Activated naive CD4-positive, alpha-beta T cell treated with anti-CD3 and anti-CD28 coated beads, Interleukin-2, amount 50 U/mL, for 24 hours (primary cell): Measurements from ENCODE around the gene SYTL3.
"Not testable (repeated sequence)": the region's sequence is repeated elsewhere in the genome, so short reads cannot be mapped to it uniquely, and the experiment has no call there.

Experiments
- H3K27ac Mint-ChIP-seq: one replicate; pipeline ENCODE4 v1.8.0; 2021; ENCODE audit warnings: mild to moderate bottlenecking, mixed read lengths
- H3K27me3 Mint-ChIP-seq: one replicate; pipeline ENCODE4 v1.8.0; 2021; ENCODE audit warnings: mixed read lengths
- H3K36me3 Mint-ChIP-seq: one replicate; pipeline ENCODE4 v1.8.0; 2021; ENCODE audit warnings: mixed read lengths
- H3K4me1 Mint-ChIP-seq: one replicate; pipeline ENCODE4 v1.8.0; 2021; ENCODE audit warnings: mixed read lengths
- H3K4me3 Mint-ChIP-seq: one replicate; pipeline ENCODE4 v1.8.0; 2021; ENCODE audit warnings: mild to moderate bottlenecking, mixed read lengths
- H3K9me3 Mint-ChIP-seq: one replicate; pipeline ENCODE4 v1.8.0; 2021; ENCODE audit warnings: mixed read lengths

SYTL3 gene

DNA sequence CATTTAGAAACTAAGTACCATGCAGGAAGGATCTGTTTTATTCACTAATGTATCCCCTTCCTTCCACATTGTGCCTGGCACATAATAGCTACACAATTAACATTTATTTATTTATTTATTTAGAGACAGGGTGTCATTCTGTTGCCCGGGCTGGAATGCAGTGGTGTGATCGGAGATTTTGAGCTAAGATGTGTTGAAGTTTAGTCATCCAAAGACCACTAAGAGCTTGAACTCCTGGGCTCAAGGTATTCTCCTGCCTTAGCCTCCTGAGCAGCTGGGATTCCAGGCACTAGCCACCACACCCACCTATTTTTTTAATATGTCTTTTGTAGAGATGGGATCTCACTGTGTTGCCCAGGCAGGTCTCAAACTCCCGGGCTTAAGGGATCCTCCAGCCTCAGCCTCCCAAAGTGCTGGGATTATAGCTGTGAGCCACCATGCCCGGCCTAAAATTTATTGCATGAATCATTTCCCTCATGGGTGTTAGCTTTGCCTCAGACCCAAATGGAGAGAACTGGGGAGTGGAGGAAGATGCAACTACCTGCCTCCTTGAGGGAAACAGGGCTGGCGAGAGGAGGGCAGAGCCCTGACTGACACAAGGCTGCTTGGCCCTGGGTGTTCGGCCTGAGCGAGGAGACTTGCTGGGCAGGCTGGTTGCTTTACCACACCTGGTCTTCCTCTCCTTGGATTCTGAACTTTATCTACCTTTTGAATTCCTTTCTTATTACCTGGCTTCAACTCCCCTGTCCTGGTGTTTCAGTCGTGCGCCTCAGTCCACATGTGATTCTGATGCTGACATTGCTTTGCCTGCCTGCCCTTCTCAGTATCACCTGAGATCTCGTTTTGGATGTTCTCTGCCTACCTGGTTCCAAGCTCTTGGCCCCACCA, 3.6 kb upstream of the SYTL3 start:
- Mint-ChIP-seq H3K4me3 (peak overlapping the region; percentile 99), H3K27me3 (no peaks in the 10 kb centered on the region), H3K27ac (no peak overlapping the region), H3K36me3 (peaks cover 3% of the 10 kb centered on the region), H3K4me1 (peaks cover 74% of the 10 kb centered on the region), H3K9me3 (no peaks in the 10 kb centered on the region)

GRCh38 chr6:158647501-158647900, 2.4 kb upstream of the SYTL3 start:
- Mint-ChIP-seq H3K4me1 (peaks cover 64% of the 10 kb centered on the region), H3K4me3 (peak overlapping the region; percentile 26), H3K27me3 (no peaks in the 10 kb centered on the region), H3K27ac (peak overlapping the region; percentile 65), H3K9me3 (no peaks in the 10 kb centered on the region), H3K36me3 (peaks cover 2% of the 10 kb centered on the region)

- Mint-ChIP-seq H3K4me1 (peaks cover 68% of the 10 kb centered on the region), H3K4me3 (peak overlapping the region; percentile 80), H3K27me3 (no peaks in the 10 kb centered on the region), H3K36me3 (no peaks in the 10 kb centered on the region), H3K27ac (peak overlapping the region; percentile 97), H3K9me3 (no peaks in the 10 kb centered on the region)
Measured at GRCh38 chr6:158648682-158649131, 1.1 kb upstream of the SYTL3 start.

- Mint-ChIP-seq H3K4me3 (peak overlapping the region; percentile 80), H3K4me1 (peaks cover 82% of the 10 kb centered on the region), H3K27ac (peak overlapping the region; percentile 96)
- H3K36me3 Mint-ChIP-seq, H3K27me3 Mint-ChIP-seq, H3K9me3 Mint-ChIP-seq: not testable (repeated sequence)
Measured at GRCh38 chr6:158651981-158652737, 2.3 kb downstream of the SYTL3 start.

DNA sequence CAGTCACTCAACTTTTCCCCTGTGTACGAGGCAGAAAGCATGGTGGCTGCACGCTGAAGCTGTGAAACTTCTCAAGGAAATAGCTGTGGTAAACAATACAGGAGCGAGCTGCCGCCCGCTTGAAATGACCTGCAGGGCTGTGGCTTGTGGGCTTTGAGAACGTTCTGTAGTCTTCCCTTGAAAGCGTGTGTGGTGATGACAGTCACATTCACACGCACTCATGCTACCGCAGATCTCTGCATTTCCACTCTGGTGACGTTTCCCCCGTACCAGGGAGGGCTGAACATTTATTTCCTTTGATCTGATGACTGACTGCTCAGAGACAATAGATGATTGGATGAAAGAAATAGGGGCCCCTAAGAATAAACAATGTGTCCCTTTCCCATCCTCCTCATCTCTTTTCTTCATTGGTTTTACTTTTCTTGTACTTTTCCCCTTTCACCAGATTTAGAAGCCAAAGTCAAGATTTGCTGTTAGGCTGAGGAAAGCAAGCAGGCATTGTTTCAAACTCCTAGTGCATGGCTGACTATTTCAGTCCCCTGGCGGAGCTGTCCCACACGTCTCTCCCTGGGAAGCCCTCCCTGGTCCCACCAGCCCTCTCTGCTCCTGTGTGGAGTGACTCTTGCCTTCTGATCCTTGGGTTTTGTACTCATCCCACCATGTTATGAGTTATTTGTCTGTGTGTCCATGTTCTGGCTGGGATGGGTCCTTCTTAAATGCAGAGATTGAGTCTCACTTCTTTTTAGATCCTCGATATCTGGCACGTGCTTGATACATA, 3.9 kb downstream of the SYTL3 start:
- no peaks in the 10 kb centered on the region for H3K27me3 Mint-ChIP-seq
- H3K36me3 Mint-ChIP-seq, result peaks cover 2% of the 10 kb centered on the region
- peak overlapping the region; percentile 96 for H3K27ac Mint-ChIP-seq
- peak overlapping the region; percentile 80 for H3K4me3 Mint-ChIP-seq
- H3K4me1 Mint-ChIP-seq, result peaks cover 69% of the 10 kb centered on the region
- H3K9me3 Mint-ChIP-seq, result no peaks in the 10 kb centered on the region

- H3K27me3 Mint-ChIP-seq, result no peaks in the 10 kb centered on the region
- peak overlapping the region; percentile 80 for H3K4me3 Mint-ChIP-seq
- peak overlapping the region; percentile 96 for H3K27ac Mint-ChIP-seq
- no peaks in the 10 kb centered on the region for H3K9me3 Mint-ChIP-seq
- H3K4me1 Mint-ChIP-seq, result peaks cover 63% of the 10 kb centered on the region
- H3K36me3 Mint-ChIP-seq, result peaks cover 2% of the 10 kb centered on the region
Measured at GRCh38 chr6:158654498-158654897, 4.6 kb downstream of the SYTL3 start.

DNA sequence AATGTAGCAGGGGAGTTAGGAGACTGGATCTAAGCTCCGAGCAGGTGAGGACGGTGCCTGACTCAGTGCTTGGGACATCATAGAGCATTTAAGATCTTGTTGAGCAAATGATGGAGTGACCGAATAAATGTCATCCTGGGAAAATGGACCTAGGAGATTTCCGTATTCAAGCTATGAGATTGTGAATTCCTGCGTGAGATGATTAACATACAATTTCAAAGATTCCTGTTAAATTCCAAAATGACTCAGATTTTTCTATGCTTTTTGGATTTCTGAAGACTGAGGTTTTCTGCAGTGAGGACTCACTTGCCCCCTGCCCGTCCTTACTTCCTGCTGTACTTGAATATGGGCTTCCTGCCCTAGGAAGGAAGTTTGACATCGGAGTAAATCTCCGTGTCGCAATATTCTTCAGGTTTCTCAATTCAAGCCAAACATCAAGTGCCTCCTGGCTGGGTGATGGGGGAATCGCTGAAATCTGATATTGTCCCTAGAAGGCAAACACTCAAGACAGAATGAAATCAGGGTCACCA, 5.2 kb downstream of the SYTL3 start:
- H3K27ac Mint-ChIP-seq, result peak overlapping the region; percentile 96
- peaks cover 2% of the 10 kb centered on the region for H3K36me3 Mint-ChIP-seq
- H3K4me1 Mint-ChIP-seq, result peaks cover 63% of the 10 kb centered on the region
- no peaks in the 10 kb centered on the region for H3K27me3 Mint-ChIP-seq
- H3K4me3 Mint-ChIP-seq, result peak overlapping the region; percentile 80
- H3K9me3 Mint-ChIP-seq, result no peaks in the 10 kb centered on the region

- peaks cover 2% of the 10 kb centered on the region for H3K36me3 Mint-ChIP-seq
- peaks cover 65% of the 10 kb centered on the region for H3K4me1 Mint-ChIP-seq
- H3K27ac Mint-ChIP-seq, result peak overlapping the region; percentile 96
- no peaks in the 10 kb centered on the region for H3K9me3 Mint-ChIP-seq
- H3K4me3 Mint-ChIP-seq, result peak overlapping the region; percentile 80
- no peaks in the 10 kb centered on the region for H3K27me3 Mint-ChIP-seq
Measured at GRCh38 chr6:158655569-158656450, 6.0 kb downstream of the SYTL3 start.

- H3K27ac Mint-ChIP-seq, H3K4me3 Mint-ChIP-seq, H3K9me3 Mint-ChIP-seq, H3K36me3 Mint-ChIP-seq, H3K27me3 Mint-ChIP-seq: not testable (repeated sequence)
- H3K4me1 Mint-ChIP-seq, result peaks cover 67% of the 10 kb centered on the region
Measured at GRCh38 chr6:158656986-158657385, 7.1 kb downstream of the SYTL3 start.

- Mint-ChIP-seq H3K36me3 (peaks cover 5% of the 10 kb centered on the region), H3K27me3 (no peaks in the 10 kb centered on the region), H3K27ac (peak overlapping the region; percentile 38), H3K4me3 (peak overlapping the region; percentile 9), H3K4me1 (peaks cover 60% of the 10 kb centered on the region), H3K9me3 (no peaks in the 10 kb centered on the region)
Measured at GRCh38 chr6:158660333-158660754, 10.5 kb downstream of the SYTL3 start.

DNA sequence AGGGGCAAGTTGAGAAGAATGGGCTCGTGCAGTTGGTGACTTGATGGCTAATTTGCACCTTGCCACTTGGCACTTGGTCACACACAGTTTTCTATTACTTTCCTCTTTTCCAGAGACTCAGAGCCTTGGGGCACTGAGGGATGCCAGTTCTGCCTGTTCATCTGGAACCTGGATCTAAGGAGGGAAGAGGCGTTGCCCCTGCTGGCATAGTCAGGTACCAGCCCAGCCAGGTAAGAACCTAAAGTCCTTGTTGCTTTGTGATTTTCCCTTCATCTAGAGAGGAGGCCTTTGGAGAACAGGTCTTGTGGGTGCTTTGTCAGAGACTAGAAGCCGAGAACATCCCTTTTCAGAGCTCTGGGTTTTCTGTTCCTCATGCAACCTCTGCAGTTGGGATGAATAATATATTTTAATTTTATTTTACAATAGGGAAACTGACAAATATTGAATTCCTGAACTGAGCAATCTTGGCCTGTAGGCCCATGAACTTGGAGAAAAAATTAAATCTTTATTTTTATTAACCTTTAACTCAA, 11.4 kb downstream of the SYTL3 start:
- no peaks in the 10 kb centered on the region for H3K9me3 Mint-ChIP-seq
- H3K27me3 Mint-ChIP-seq, result no peaks in the 10 kb centered on the region
- H3K36me3 Mint-ChIP-seq, result peaks cover 5% of the 10 kb centered on the region
- H3K27ac Mint-ChIP-seq, result no peak overlapping the region
- peaks cover 51% of the 10 kb centered on the region for H3K4me1 Mint-ChIP-seq
- no peak overlapping the region for H3K4me3 Mint-ChIP-seq

- Mint-ChIP-seq H3K27ac (no peak overlapping the region), H3K4me3 (peak overlapping the region; percentile 83), H3K27me3 (no peaks in the 10 kb centered on the region), H3K4me1 (peaks cover 42% of the 10 kb centered on the region), H3K36me3 (peaks cover 12% of the 10 kb centered on the region), H3K9me3 (no peaks in the 10 kb centered on the region)
Measured at GRCh38 chr6:158662607-158662953, 12.7 kb downstream of the SYTL3 start.

DNA sequence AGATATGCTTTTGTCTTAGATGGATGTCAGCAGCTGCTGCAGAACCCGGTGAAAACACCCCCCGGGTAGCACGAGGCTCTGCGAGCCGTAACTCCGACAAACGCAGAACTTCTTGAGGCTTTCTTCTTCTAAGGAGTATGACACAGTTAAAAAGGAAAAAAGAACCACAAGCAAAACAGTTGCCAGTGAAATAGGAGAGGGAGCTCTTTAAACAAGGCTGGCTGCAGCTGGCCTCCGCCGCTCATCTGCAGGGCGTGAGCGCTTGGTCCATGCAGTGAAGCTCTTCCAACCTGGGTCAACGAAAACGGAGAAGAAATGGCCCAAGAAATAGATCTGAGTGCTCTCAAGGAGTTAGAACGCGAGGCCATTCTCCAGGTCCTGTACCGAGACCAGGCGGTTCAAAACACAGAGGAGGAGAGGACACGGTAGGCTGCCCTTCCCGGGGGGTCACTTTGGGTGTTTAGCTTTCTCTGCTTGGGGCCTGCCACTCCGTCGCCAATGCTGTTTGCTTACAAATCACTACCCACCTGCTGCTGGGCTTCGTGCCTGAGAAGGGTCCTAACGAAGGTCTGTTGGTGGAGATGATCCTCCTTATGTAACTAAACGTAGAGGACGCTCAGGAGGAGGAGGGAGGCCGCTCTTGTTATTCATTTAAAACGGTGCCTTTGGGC, 13.2 kb downstream of the SYTL3 start:
- Mint-ChIP-seq H3K4me1 (peaks cover 42% of the 10 kb centered on the region), H3K36me3 (peaks cover 12% of the 10 kb centered on the region), H3K27me3 (no peaks in the 10 kb centered on the region), H3K4me3 (peak overlapping the region; percentile 83), H3K27ac (peak overlapping the region; percentile 91), H3K9me3 (no peaks in the 10 kb centered on the region)

DNA sequence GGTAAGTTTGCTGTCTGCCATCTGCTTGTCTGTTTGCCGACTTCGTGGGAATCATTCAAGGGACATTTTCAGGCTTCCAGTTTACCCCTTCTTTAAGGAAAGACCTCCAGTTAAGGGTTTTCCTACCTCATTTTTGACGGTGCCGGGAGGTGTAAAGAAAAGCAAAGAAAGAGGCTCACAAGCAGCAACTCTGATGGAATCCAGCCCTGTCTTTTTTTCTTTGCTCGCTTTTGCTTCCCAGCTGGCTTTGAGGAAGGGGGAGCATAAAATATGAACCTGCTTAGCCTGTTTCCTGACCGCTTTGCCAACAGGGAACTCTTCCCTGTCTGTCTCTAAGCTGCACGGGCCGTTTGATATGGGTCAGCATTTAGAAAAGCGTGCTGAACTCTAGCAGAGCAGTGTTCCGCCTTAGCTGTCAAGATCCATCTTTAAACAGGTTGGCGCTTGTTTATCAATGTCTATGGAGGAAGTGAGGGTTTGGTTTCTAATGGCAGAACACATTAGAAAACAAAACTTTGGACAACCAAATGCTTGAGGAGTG, 13.8 kb downstream of the SYTL3 start:
- Mint-ChIP-seq H3K36me3 (peaks cover 16% of the 10 kb centered on the region), H3K27me3 (no peaks in the 10 kb centered on the region), H3K4me1 (peaks cover 46% of the 10 kb centered on the region), H3K9me3 (no peaks in the 10 kb centered on the region), H3K27ac (no peak overlapping the region), H3K4me3 (peak overlapping the region; percentile 83)
